ENCODE data around the gene UNC93A.
"Not testable (repeated sequence)": the region's sequence is repeated elsewhere in the genome, so short reads cannot be mapped to it uniquely, and the experiment has no call there.

UNC93A gene

GRCh38 chr6:167311286-167311685 lies 20.2 kb downstream of the UNC93A start:
- DNase-seq (ENCODE audit: low spot score), result peak; percentile 78

DNA sequence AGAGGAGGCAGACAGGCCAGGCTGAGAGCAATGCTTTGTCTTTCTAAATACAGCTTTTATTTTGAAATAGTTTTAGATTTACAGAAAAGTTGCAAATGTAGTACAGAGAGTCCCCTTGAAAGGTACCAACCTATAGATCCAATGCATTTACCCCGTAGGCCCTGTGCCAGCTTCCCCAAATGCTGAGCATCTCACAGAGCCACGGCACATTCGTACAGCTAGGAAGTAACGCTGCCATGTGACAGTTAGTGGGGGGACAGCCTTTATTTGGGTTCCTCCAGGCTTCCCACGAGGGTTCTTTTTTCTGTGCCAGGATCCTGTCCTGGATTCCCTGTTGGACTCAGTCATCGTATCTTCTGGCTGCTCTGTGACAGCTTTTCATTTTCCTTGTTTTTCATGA lies 20.6 kb downstream of the UNC93A start:
- DNase-seq (ENCODE audit: low spot score), result not testable (repeated sequence)

DNA sequence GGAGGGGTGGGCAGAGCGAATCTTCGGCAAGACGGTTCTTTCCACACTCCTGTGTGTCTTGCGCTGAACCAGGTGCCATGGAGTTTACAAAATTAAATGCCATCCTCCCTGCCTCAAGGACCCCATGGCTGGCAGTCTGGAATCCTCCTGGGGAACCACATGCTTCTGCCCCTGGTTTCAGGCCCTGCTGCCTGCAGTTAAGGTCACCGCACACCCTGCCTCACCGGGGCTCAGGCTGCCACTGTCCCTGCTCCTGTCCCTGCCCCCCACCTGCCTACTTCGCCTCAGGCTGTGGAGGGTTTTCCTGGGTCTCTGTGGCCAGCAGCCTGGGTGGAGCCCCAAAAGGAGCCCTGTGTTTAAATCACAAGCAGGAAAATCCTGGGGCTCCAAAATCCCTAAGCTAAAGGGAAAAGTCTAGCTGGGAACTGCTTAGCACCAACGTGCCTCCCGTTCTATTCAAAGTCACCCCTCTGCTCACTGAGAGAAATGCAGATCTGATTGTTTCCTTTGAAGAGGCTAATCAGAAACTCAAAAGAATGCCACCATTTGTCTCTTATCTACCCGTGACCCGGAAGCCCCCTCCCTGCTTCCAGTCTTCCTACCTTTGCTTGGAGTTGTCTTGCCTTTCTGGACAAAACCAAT lies 23.2 kb downstream of the UNC93A start:
- no peak for DNase-seq (ENCODE audit: low spot score)

DNA sequence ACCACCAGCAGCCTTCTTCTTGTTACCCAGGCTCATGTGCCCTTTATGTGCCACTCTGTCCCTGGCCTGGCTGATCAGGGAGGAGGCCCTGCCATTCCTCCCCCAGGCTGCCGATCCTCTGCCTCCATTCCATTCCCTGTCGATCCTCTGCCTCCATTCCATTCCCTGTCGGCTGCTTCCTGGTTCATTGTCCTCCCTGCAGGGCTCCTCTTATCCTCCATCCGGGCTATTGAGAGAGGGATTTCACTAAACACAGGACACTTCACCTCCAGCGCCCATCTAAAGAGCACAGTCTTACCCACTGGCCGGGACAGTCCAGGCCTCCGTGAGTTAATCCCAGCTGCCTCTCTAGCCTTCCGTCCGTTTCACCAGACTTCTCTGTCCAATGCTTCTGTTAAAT lies 26.1 kb downstream of the UNC93A start:
- no peak for DNase-seq (ENCODE audit: low spot score)

DNA sequence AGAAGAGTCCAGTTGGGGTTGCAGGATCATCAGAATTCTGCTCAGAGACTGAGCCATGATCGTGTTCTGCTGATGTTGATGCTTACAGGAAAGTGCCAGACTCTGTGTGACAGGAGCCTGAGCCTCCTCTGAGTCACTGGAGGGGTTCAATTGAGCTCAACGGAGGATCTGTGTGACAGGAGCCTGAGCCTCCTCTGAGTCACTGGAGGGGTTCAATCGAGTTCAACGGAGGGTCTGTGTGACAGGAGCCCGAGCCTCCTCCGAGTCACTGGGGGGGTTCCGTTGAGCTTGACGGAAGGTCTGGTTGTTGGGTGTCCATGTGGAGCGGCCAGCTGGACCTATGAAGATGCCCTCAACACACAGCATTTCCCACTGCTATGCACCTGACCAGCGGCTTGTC lies 27.2 kb downstream of the UNC93A start:
- DNase-seq (ENCODE audit: low spot score), result not testable (repeated sequence)

DNA sequence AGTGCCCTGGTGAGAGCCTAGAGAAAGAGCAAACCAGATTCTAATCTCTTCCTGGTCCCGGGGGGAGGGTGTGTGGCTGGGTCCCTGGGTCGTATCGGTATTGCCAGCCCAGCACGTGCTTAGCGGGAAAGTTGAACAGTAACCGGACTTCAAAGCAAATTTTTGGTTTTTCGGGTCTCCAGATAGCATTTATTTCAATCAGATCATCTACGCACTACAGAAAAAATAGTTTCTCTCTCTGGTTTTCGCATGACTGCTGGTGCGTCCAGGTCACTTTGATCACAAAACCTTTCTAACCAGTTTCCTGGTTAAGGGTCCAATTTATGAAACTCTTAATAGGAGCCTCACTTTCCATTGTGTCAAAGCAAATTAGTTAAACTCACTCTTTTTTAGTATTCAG lies 27.7 kb downstream of the UNC93A start:
- not testable (repeated sequence) for DNase-seq (ENCODE audit: low spot score)

GRCh38 chr6:167319856-167320753 lies 29.0 kb downstream of the UNC93A start:
- not testable (repeated sequence) for DNase-seq (ENCODE audit: low spot score)

DNA sequence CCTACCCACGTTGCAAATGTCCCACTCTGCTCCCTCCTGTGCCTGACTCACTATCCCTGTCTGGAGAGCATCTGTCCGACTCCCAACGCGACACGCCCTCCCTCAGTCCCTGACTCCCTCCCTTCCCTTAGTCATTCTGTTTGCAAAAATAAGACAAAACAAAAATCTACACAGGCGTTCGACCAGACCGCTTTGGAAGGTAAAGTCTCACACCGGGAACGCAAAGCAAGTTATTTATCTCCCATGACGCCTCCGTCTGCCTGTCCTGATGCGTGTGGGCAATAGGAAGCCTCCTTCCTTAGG lies 29.6 kb downstream of the UNC93A start:
- DNase-seq (ENCODE audit: low spot score), result not testable (repeated sequence)

DNA sequence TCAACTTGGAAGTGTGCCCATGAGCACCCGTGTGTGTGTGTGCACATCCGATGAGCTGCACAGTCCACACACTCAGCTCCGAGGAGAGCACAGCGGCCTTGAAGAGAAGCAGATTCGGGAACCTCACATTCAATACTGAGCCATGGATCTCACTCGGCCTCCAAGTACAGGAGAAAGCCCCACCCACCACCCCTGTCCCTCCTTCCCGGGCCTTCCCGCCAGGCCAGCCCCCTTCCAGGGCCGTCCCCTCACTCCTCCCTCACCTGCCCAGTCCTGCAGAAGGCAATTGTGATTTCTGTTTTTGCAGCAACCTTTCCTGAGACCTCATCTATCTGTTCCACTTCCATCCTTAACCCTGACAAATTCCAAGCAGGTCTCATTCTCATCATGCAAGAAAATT lies 30.1 kb downstream of the UNC93A start:
- not testable (repeated sequence) for DNase-seq (ENCODE audit: low spot score)

GRCh38 chr6:167323111-167323510 lies 32.0 kb downstream of the UNC93A start:
- no peak for DNase-seq (ENCODE audit: low spot score)

DNA sequence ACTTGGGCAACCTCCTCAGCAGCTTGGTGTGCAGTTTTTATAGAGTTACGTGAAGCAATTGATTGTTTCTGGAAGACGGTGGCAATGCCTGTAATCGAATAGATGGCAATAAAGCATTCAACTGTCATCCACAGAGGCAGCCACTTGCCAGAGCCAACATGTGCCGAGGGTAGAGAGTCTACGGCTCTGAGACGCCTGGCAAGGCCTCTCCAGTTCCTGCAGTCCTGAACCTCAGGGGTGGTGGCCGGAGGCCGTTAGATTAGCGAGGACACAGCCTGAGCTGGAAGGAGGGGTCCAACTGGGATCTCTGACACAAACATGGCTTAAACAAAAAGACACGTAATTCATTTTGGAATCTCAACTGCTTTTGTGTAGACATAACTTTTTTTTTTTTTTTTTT lies 33.0 kb downstream of the UNC93A start:
- no peak for DNase-seq (ENCODE audit: low spot score)

GRCh38 chr6:167325766-167326165 lies 34.7 kb downstream of the UNC93A start:
- no peak for DNase-seq (ENCODE audit: low spot score)

DNA sequence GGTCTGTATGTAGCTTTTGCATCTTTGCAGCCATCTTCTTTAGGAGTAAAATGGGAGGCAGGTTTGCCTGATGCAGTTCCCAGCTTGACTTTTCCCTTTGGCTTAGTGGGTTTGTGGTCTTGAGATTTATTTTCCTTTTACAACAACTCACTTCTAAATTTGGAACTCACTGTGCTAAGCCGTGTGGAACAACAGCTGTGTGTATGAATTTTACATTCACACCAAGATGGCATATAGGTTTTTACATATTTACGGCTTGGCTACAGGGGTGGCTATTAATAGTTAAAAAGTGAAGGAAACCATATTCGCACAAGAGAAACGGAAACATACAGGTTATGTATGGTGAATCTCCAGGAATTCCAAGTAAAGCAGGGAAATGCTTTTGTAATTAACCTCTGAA lies 36.3 kb downstream of the UNC93A start:
- DNase-seq (ENCODE audit: low spot score), result no peak

- no peak for DNase-seq (ENCODE audit: low spot score)
Measured at GRCh38 chr6:167328086-167328485, 37.0 kb downstream of the UNC93A start.

GRCh38 chr6:167329014-167329413 lies 37.9 kb downstream of the UNC93A start:
- DNase-seq (ENCODE audit: low spot score), result no peak

DNA sequence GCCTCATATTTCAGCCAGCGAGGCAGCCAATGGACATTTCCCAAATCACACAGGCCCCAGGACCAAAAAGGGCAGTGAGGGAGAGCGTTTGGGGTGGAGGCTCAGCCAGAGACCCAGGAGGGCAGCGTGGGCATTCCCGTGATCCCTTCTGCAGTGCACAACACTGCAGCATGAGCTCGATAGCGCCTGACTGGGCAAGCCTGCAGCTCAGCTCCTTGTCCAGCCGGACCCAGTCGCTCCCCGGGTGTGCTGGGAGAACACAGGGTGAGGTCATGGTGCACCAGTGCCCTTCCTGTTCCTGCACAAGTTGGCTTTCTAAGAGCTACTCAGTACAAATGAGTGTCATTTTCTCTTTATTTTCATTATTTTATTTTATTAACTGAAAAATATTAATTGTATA lies 39.6 kb downstream of the UNC93A start:
- no peak for DNase-seq (ENCODE audit: low spot score)

- DNase-seq (ENCODE audit: low spot score), result no peak
Measured at GRCh38 chr6:167331565-167331964, 40.5 kb downstream of the UNC93A start.

DNA sequence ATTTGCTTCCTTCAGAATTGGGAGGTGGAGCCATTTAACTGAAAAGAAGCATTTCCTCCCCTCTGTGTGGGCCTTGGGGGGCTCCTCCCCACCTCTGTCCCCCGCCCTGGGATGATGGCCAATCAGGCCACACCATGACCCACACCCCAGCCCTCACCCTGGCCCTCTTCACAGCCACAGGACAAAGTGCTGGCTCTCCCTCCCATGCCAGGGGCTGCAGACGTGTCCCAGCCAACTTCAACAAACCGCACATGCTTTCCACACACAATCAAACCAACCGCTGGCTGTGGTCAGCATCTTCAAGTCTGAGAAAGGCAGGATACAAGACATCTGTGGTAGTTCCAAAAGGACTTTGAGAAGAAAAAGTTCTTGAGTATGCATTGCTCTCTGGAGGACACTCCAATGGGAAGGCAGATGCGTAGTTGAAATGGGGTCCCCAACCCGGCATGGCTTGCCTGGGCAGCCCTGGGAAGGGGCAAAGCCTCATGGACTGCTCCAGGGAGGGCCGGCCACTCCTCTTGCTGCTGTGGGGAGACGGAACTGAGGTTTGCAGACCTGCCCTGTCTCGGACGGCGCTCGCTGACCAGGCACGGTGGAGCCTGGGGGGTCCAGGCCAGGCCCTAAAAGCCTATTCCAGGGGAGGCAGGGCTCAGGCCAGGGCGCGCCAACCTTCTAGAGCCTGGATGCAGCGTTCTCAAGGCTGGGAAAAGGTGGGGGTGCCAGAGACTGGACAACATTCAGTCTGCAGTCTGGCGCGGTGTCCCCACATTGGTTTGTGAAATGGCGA lies 45.9 kb downstream of the UNC93A start:
- DNase-seq (ENCODE audit: low spot score), result no peak

- no peak for DNase-seq (ENCODE audit: low spot score)
Measured at GRCh38 chr6:167337675-167338449, 46.7 kb downstream of the UNC93A start.

- no peak for DNase-seq (ENCODE audit: low spot score)
Measured at GRCh38 chr6:167338541-167339117, 47.5 kb downstream of the UNC93A start.

DNA sequence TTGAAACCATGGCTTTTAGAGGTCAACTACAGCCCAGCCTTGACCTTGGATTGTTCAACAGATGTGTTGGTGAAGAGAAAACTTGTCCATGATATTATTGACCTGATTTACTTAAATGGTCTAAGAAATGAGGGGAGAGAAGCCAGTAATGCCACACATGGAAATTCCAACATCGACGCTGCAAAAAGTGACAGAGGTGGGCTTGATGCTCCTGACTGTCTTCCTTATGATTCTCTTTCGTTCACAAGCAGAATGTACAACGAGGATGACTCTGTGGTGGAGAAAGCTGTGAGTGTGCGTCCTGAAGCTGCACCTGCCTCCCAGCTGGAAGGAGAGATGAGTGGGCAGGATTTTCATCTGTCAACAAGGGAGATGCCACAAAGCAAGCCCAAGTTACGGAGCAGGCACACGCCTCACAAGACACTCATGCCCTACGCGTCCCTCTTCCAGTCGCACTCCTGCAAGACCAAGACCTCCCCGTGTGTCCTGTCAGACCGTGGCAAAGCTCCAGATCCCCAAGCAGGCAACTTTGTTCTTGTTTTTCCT lies 50.0 kb downstream of the UNC93A start:
- DNase-seq (ENCODE audit: low spot score), result no peak
